ENCODE results near the gene PCDHGA6. TPM values are rescaled to one million over a fixed set of nuclear protein-coding genes. Genes with fewer than 3 reads are reported as not detected.
"Not testable (repeated sequence)": the region's sequence is repeated elsewhere in the genome, so short reads cannot be mapped to it uniquely, and the experiment has no call there.

PCDHGA6 gene
- total RNA-seq = not detected

GRCh38 chr5:141373673-141374317 is at the start of gene PCDHGA6:
Gene PCDHGA6 (plus strand): TSS chr5:141373891. CDS start chr5:141374084, 193 bp downstream.
- CTCF ChIA-PET = interaction anchor here (0.5 to 1.7 kb wide), 5 partner anchors 10 to 1019 kb away, joined by 3 to 6 read pairs (median 4); partner anchors contain the start of genes PCDHGA5 and PCDHGB5
- POLR2A ChIA-PET = no interaction called here
- Mint-ChIP-seq H3K27ac (peak within 1 kb of the TSS; percentile 9), H3K27me3 (peaks cover 38% of the 10 kb centered on the region), H3K36me3 (ENCODE audit: low read depth) (no peaks in the 10 kb centered on the region), H3K4me3 (no peak within 1 kb of the TSS), H3K4me1 (peaks cover 4% of the 10 kb centered on the region), H3K9me3 (peaks cover 33% of the 10 kb centered on the region)
- no peak for DNase-seq

GRCh38 chr5:141326088-141326854 is 47.4 kb upstream of the PCDHGA6 start:
- H3K27ac Mint-ChIP-seq = no peak overlapping the region
- H3K27me3 Mint-ChIP-seq = peaks cover 16% of the 10 kb centered on the region
- peaks cover 33% of the 10 kb centered on the region for H3K9me3 Mint-ChIP-seq
- H3K4me1 Mint-ChIP-seq = peaks cover 10% of the 10 kb centered on the region
- H3K4me3 Mint-ChIP-seq = peak overlapping the region; percentile 79
- DNase-seq = peak; percentile 70
- peaks cover 9% of the 10 kb centered on the region for H3K36me3 Mint-ChIP-seq (ENCODE audit: low read depth)
- ChIA-PET POLR2A (no interaction called here), CTCF (interaction anchor here (0.7 to 2.5 kb wide), 4 partner anchors 24 to 1503 kb away, joined by 3 to 8 read pairs (median 4); partner anchors contain the start of gene PCDHGB1)

- ChIA-PET POLR2A (no interaction called here), CTCF (interaction anchor here (1.0 to 6.6 kb wide), 5 partner anchors 9 to 238 kb away, joined by 3 to 40 read pairs (median 4); partner anchors contain the start of genes PCDHGA11 and TAF7)
- H3K36me3 Mint-ChIP-seq (ENCODE audit: low read depth) = peaks cover 2% of the 10 kb centered on the region
Observed at GRCh38 chr5:141328231-141328630, 45.5 kb upstream of the PCDHGA6 start.

DNA sequence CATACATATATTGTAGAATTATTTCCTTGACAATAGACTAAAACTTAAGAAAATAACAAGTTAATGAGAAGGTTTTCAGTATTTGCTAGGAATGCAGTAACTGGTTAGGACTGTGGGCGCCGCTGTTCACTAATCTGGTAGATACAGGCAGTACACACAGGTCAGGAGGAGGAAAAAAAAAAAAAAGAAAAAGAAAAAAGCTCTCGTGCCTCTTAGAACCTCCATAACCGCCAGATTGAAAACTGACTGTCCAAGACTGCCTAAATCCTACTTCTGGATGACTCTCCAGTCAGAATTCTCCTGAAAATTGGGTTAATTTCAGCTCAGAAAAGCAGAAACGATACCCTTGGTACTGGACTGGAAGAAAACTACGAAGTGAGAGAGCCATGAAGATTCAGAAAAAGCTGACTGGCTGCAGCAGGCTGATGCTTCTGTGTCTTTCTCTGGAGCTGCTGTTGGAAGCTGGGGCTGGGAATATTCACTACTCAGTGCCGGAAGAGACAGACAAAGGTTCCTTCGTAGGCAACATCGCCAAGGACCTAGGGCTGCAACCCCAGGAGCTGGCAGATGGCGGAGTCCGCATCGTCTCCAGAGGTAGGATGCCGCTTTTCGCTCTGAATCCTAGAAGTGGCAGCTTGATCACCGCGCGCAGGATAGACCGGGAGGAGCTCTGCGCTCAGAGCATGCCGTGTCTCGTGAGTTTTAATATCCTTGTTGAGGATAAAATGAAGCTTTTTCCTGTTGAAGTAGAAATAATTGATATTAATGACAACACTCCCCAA is 43.2 kb upstream of the PCDHGA6 start, which contains the start of gene PCDHGA1:
Gene PCDHGA1, plus strand, starts transcription at position 216 of the 782 bp plus-strand sequence.
- ChIA-PET CTCF (interaction anchor here (0.6 to 6.6 kb wide), 12 partner anchors 8 to 945 kb away, joined by 3 to 40 read pairs (median 3); partner anchors contain the start of genes PCDHGA2, PCDHGB4 and TAF7), POLR2A (no interaction called here)
- H3K4me3 Mint-ChIP-seq = no peak within 1 kb of the TSS
- H3K36me3 Mint-ChIP-seq (ENCODE audit: low read depth) = peaks cover 2% of the 10 kb centered on the region
- H3K9me3 Mint-ChIP-seq = peaks cover 35% of the 10 kb centered on the region
- peaks cover 43% of the 10 kb centered on the region for H3K27me3 Mint-ChIP-seq
- peaks cover 6% of the 10 kb centered on the region for H3K4me1 Mint-ChIP-seq
- peak; percentile 37 for DNase-seq
- H3K27ac Mint-ChIP-seq = no peak within 1 kb of the TSS

More at GRCh38 chr5:141328231-141328630, 45.5 kb upstream of the PCDHGA6 start:
- Mint-ChIP-seq H3K9me3 (peaks cover 28% of the 10 kb centered on the region), H3K4me3 (no peak overlapping the region), H3K27ac (no peak overlapping the region), H3K4me1 (peaks cover 6% of the 10 kb centered on the region), H3K27me3 (peaks cover 29% of the 10 kb centered on the region)
- no peak for DNase-seq

DNA sequence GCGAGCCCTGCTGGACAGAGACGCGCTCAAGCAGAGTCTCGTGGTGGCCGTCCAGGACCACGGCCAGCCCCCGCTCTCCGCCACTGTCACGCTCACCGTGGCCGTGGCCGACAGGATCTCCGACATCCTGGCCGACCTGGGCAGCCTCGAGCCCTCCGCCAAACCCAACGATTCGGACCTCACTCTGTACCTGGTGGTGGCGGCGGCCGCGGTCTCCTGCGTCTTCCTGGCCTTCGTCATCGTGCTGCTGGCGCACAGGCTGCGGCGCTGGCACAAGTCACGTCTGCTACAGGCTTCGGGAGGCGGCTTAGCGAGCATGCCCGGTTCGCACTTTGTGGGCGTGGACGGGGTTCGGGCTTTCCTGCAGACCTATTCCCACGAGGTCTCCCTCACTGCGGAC is 41.1 kb upstream of the PCDHGA6 start:
- H3K27ac Mint-ChIP-seq; H3K4me1 Mint-ChIP-seq; H3K4me3 Mint-ChIP-seq; POLR2A ChIA-PET; DNase-seq; H3K36me3 Mint-ChIP-seq (ENCODE audit: low read depth): not testable (repeated sequence)
- CTCF ChIA-PET = interaction anchor here (1.4 to 6.6 kb wide), 2 partner anchors 13 to 231 kb away, joined by 3 to 40 read pairs; partner anchors contain the start of gene TAF7
- peaks cover 50% of the 10 kb centered on the region for H3K27me3 Mint-ChIP-seq
- H3K9me3 Mint-ChIP-seq = peaks cover 32% of the 10 kb centered on the region

GRCh38 chr5:141338538-141339306 is 35.0 kb upstream of the PCDHGA6 start, which contains the start of gene PCDHGA2:
Gene PCDHGA2 (plus strand): TSS chr5:141338760.
- no peak for DNase-seq
- H3K36me3 Mint-ChIP-seq (ENCODE audit: low read depth) = peaks cover 7% of the 10 kb centered on the region
- POLR2A ChIA-PET = no interaction called here
- peaks cover 35% of the 10 kb centered on the region for H3K9me3 Mint-ChIP-seq
- H3K27ac Mint-ChIP-seq = no peak within 1 kb of the TSS
- no peak within 1 kb of the TSS for H3K4me3 Mint-ChIP-seq
- CTCF ChIA-PET = interaction anchor here (0.7 to 2.9 kb wide), 5 partner anchors 8 to 82 kb away, joined by 3 to 17 read pairs (median 3); partner anchors contain the start of genes PCDHGA1, PCDHGA11, PCDHGB1 and TAF7
- H3K4me1 Mint-ChIP-seq = no peaks in the 10 kb centered on the region
- peaks cover 43% of the 10 kb centered on the region for H3K27me3 Mint-ChIP-seq

- H3K4me3 Mint-ChIP-seq; H3K4me1 Mint-ChIP-seq; DNase-seq; H3K27ac Mint-ChIP-seq; H3K36me3 Mint-ChIP-seq (ENCODE audit: low read depth); POLR2A ChIA-PET; CTCF ChIA-PET: not testable (repeated sequence)
- Mint-ChIP-seq H3K9me3 (peaks cover 35% of the 10 kb centered on the region), H3K27me3 (peaks cover 42% of the 10 kb centered on the region)
Observed at GRCh38 chr5:141340781-141341354, 32.8 kb upstream of the PCDHGA6 start.

- no peaks in the 10 kb centered on the region for H3K4me1 Mint-ChIP-seq
- H3K36me3 Mint-ChIP-seq (ENCODE audit: low read depth) = peaks cover 7% of the 10 kb centered on the region
- H3K27ac Mint-ChIP-seq = no peak overlapping the region
- H3K4me3 Mint-ChIP-seq = no peak overlapping the region
- ChIA-PET CTCF (interaction anchor here (1.1 to 1.4 kb wide), 2 partner anchors 12 to 88 kb away, joined by 3 read pairs; partner anchors contain the start of genes PCDHGA12 and PCDHGA4), POLR2A (no interaction called here)
- H3K27me3 Mint-ChIP-seq = peaks cover 34% of the 10 kb centered on the region
- no peak for DNase-seq
- peaks cover 35% of the 10 kb centered on the region for H3K9me3 Mint-ChIP-seq
Observed at GRCh38 chr5:141342773-141343172, 30.9 kb upstream of the PCDHGA6 start.

DNA sequence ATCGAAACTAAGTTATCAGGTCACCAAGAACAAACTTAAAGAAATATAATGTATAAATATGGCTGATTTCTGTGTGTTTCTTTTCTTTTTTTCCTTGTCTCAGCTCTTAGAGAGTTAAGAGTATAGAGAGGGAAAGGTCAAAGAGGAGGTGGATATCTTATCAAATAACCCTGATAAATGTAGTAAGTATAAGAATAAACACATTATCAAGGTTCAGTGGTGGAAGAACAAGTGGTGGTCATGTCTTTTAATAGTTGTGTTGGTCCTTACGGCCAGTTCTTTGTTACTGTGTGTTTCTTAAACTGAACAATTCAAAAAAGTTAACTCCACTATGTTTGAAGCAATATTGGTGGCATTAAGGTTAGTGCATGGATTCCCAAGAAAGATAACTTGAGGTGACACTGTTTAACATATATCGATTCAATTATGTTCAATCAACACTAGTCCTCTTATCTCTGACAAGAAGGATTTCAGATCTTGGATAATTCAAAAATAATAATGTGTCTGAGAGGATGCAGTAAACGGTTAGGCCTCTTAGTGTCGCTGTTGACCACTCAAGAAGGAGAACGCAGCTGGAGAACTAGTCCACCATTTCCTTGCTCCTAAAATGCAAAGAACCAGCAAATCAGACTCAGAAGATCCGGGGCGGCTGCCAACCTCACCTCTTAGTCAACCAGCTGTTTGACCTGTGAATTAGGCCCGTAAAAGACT is 30.3 kb upstream of the PCDHGA6 start, which contains the start of gene PCDHGA3:
Gene PCDHGA3, plus strand, starts transcription at position 588 of the 711 bp plus-strand sequence. CDS start 205 bp downstream, outside the sequence.
- peak; percentile 28 for DNase-seq
- peaks cover 28% of the 10 kb centered on the region for H3K27me3 Mint-ChIP-seq

GRCh38 chr5:141343953-141344463 is 29.7 kb upstream of the PCDHGA6 start:
- CTCF ChIA-PET = interaction anchor here (0.7 to 2.4 kb wide), 7 partner anchors 12 to 520 kb away, joined by 3 to 7 read pairs (median 4); partner anchors contain the start of genes PCDHGA4, PCDHGB3 and PCDHGB6
- Mint-ChIP-seq H3K27me3 (peaks cover 24% of the 10 kb centered on the region), H3K4me1 (no peaks in the 10 kb centered on the region), H3K36me3 (ENCODE audit: low read depth) (peaks cover 7% of the 10 kb centered on the region), H3K9me3 (peaks cover 26% of the 10 kb centered on the region), H3K4me3 (peak overlapping the region; percentile 60), H3K27ac (no peak overlapping the region)
- POLR2A ChIA-PET = no interaction called here
- no peak for DNase-seq

More for the DNA sequence above, 30.3 kb upstream of the PCDHGA6 start, which contains the start of gene PCDHGA3:
- H3K9me3 Mint-ChIP-seq = peaks cover 29% of the 10 kb centered on the region
- POLR2A ChIA-PET = no interaction called here
- H3K4me1 Mint-ChIP-seq = no peaks in the 10 kb centered on the region
- peaks cover 7% of the 10 kb centered on the region for H3K36me3 Mint-ChIP-seq (ENCODE audit: low read depth)
- peak within 1 kb of the TSS; percentile 60 for H3K4me3 Mint-ChIP-seq
- no peak within 1 kb of the TSS for H3K27ac Mint-ChIP-seq
- CTCF ChIA-PET = interaction anchor here (0.7 to 2.4 kb wide), 8 partner anchors 12 to 519 kb away, joined by 3 to 7 read pairs (median 4); partner anchors contain the start of genes PCDHGA12, PCDHGA4, PCDHGB3 and PCDHGB6
